Naive thymus-derived CD4-positive, alpha-beta T cell (primary cell): Measurements from ENCODE around the gene TIAM1. TPM values are rescaled to one million over a fixed set of nuclear protein-coding genes. Genes with fewer than 3 reads are reported as not detected.

Source experiments
- ATAC-seq: fragments of 150-1000 bp; cut with Tn5 transposase; 2 replicates; pipeline ENCODE4 v1.10.0; 2021; ENCODE audit warnings: mild to moderate bottlenecking, moderate library complexity
- CTCF ChIA-PET: fragments of 350-600 bp; sonication (Branson Sonifier 250); formaldehyde crosslinking; loops from one replicate; lab custom pipeline; 2021; ENCODE audit warnings: antibody characterized with exemption; lab: Charles Lee
- POLR2A ChIA-PET: fragments of 350-600 bp; sonication (Branson Sonifier 250); formaldehyde crosslinking; loops from one replicate; lab custom pipeline; 2021; ENCODE audit warnings: antibody characterized with exemption, inconsistent platforms; lab: Charles Lee
- DNase-seq, 9 donors: peaks; one replicate each; pipeline versions ENCODE4 v3.0.0 to v3.0.0-alpha.2; 2020 to 2022; ENCODE audit warnings: mixed read lengths in 1 of 9
- H3K27ac ChIP-seq: one replicate; pipeline ENCODE4 v1.7.0; 2013; ENCODE audit warnings: mild to moderate bottlenecking, low read depth, low read length, moderate library complexity
- H3K27me3 ChIP-seq, 2 donors: one replicate each; pipeline ENCODE4 v1.7.0; 2013; ENCODE audit warnings: low read length in 2 of 2, mild to moderate bottlenecking in 2 of 2, moderate library complexity in 2 of 2; ENCODE audit not compliant: control insufficient read depth in 2 of 2, insufficient read depth in 2 of 2
- H3K36me3 ChIP-seq, 3 experiments: 1 replicate in 2 of 3; 2 replicates in 1 of 3; pipeline ENCODE4 v1.7.0; 2013; ENCODE audit warnings: low read length in 3 of 3, mild to moderate bottlenecking in 3 of 3, moderate library complexity in 1 of 3; ENCODE audit not compliant: insufficient read depth in 3 of 3, control insufficient read depth in 2 of 3
- H3K4me1 ChIP-seq, 2 donors: one replicate each; pipeline ENCODE4 v1.7.0; 2013; ENCODE audit warnings: low read length in 2 of 2, mild to moderate bottlenecking in 2 of 2, moderate library complexity in 1 of 2; ENCODE audit not compliant: control insufficient read depth in 2 of 2, insufficient read depth in 2 of 2
- H3K4me3 ChIP-seq: 2 replicates; pipeline ENCODE4 v1.7.0; 2013; ENCODE audit warnings: mild to moderate bottlenecking, low read length
- H3K9me3 ChIP-seq, 3 experiments: 1 replicate in 2 of 3; 2 replicates in 1 of 3; pipeline ENCODE4 v1.7.0; 2013; ENCODE audit warnings: low read length in 3 of 3; ENCODE audit not compliant: control insufficient read depth in 2 of 3
- H3K27ac Mint-ChIP-seq, 9 donors: one replicate each; pipeline ENCODE4 v1.8.0; 2020 to 2022; ENCODE audit warnings: mixed read lengths in 9 of 9, mild to moderate bottlenecking in 8 of 9, moderate library complexity in 5 of 9, inconsistent platforms in 2 of 9
- H3K27me3 Mint-ChIP-seq, 5 donors: one replicate each; pipeline ENCODE4 v1.8.0; 2021 to 2022; ENCODE audit warnings: mixed read lengths in 5 of 5, mild to moderate bottlenecking in 1 of 5
- H3K36me3 Mint-ChIP-seq, 5 donors: one replicate each; pipeline ENCODE4 v1.8.0; 2020 to 2022; ENCODE audit warnings: mixed read lengths in 5 of 5, mild to moderate bottlenecking in 3 of 5, inconsistent platforms in 1 of 5
- H3K4me1 Mint-ChIP-seq, 7 donors: one replicate each; pipeline ENCODE4 v1.8.0; 2020 to 2022; ENCODE audit warnings: mixed read lengths in 7 of 7, mild to moderate bottlenecking in 3 of 7, inconsistent platforms in 1 of 7
- H3K4me3 Mint-ChIP-seq, 10 donors: one replicate each; pipeline ENCODE4 v1.8.0; 2020 to 2022; ENCODE audit warnings: mild to moderate bottlenecking in 10 of 10, mixed read lengths in 10 of 10, moderate library complexity in 6 of 10, inconsistent platforms in 2 of 10
- H3K9me3 Mint-ChIP-seq, 11 donors: one replicate each; pipeline ENCODE4 v1.8.0; 2020 to 2022; ENCODE audit warnings: mixed read lengths in 11 of 11, mild to moderate bottlenecking in 4 of 11, inconsistent platforms in 1 of 11, moderate library complexity in 1 of 11
- intact Hi-C, 2 donors: fragments of 100-400 bp; cut with micrococcal nuclease; formaldehyde crosslinking; loops; one replicate each; pipeline ENCODE4 v1.15.1; 2023
- polyA plus RNA-seq, 2 donors: library from polyadenylated mRNA; unstranded; fragments of 300-500 nt; fragmentation: Illumina TruSeq; gene quantifications; one replicate each; pipeline ENCODE4 v1.2.3, GENCODE V29; 2021
- total RNA-seq, 6 experiments: library from RNA in 5 of 6; stranded (reverse) in 5 of 6; gene quantifications; 1 replicate in 5 of 6; 2 replicates in 1 of 6; pipeline ENCODE4 v1.2.3 and lab custom pipeline; 2021 to 2026

TIAM1 gene
- total and polyA plus RNA-seq, 7 experiments from 2014 or later = 24.8 to 103 (median 73.9) TPM

DNA sequence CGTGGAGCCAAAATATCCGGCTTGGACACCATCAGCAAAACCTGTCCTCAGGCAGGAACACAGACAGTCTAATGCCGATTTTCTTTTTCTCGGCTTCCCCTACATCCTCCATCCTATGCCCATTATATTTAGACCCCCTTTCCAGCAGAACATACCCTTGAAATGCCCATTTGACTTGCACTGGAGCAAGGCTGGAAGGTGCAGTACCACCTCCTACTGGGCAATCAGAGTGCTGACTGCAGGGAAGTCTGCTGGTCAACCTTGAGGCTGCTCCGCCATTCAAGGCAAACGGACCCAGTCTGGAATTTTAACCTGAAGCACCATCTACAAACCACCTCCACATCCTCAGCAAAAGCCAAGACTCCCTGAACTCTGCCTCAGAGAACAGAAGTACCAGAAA lies 79.5 kb downstream of the TIAM1 start:
- no peaks in the 10 kb centered on the region for H3K9me3 ChIP-seq
- H3K9me3 Mint-ChIP-seq = peaks cover 0 to 2% (median 0%) of the 10 kb centered on the region in 11 donors
- POLR2A ChIA-PET = no interaction called here
- CTCF ChIA-PET = no interaction called here
- peaks cover 0 to 15% (median 0%) of the 10 kb centered on the region in 5 donors for H3K27me3 Mint-ChIP-seq
- intact Hi-C loops = no loop called here
- H3K4me1 ChIP-seq = no peaks in the 10 kb centered on the region
- H3K4me3 ChIP-seq = no peak overlapping the region
- no peak for ATAC-seq
- H3K27ac ChIP-seq = no peak overlapping the region
- no peak for DNase-seq
- H3K27ac Mint-ChIP-seq = no peak overlapping the region
- peak overlapping the region in 2 of 10 donors; percentile 7 to 15 for H3K4me3 Mint-ChIP-seq
- peaks cover 8 to 35% (median 27%) of the 10 kb centered on the region in 7 donors for H3K4me1 Mint-ChIP-seq
- peaks cover 0 to 37% (median 3%) of the 10 kb centered on the region in 5 donors for H3K36me3 Mint-ChIP-seq
- H3K27me3 ChIP-seq = no peaks in the 10 kb centered on the region
- no peaks in the 10 kb centered on the region for H3K36me3 ChIP-seq

DNA sequence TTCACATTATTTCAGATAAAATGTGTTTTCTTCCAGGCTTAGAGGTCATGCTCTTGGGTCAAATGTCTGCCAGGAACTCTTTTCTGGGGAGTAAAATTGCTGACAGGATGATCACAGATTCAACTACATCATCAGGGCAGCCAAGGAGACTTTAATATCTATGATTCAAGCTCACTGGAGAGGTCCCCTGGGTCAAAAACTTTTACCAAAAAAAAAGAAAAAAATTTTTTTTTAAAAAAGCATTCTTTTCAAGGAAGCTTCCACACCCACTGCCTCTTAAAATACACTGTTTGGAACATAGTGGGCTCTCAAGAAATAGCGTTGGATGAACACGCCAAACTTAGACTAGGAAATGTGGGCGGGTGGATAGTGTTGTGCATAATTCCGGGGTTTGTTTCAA lies 81.3 kb downstream of the TIAM1 start:
- DNase-seq (no peak), ATAC-seq (no peak)
- ChIA-PET POLR2A (no interaction called here), CTCF (no interaction called here)
- Histone ChIP-seq H3K4me3 (no peak overlapping the region), H3K4me1 (no peaks in the 10 kb centered on the region), H3K27me3 (no peaks in the 10 kb centered on the region), H3K27ac (no peak overlapping the region), H3K9me3 (no peaks in the 10 kb centered on the region), H3K36me3 (no peaks in the 10 kb centered on the region)
- Mint-ChIP-seq H3K27me3 (peaks cover 0 to 15% (median 0%) of the 10 kb centered on the region in 5 donors), H3K4me3 (no peak overlapping the region), H3K4me1 (peaks cover 6 to 27% (median 20%) of the 10 kb centered on the region in 7 donors), H3K9me3 (peaks cover 0 to 2% (median 0%) of the 10 kb centered on the region in 11 donors), H3K36me3 (peaks cover 0 to 37% (median 3%) of the 10 kb centered on the region in 5 donors), H3K27ac (no peak overlapping the region)
- intact Hi-C loops = no loop called here

DNA sequence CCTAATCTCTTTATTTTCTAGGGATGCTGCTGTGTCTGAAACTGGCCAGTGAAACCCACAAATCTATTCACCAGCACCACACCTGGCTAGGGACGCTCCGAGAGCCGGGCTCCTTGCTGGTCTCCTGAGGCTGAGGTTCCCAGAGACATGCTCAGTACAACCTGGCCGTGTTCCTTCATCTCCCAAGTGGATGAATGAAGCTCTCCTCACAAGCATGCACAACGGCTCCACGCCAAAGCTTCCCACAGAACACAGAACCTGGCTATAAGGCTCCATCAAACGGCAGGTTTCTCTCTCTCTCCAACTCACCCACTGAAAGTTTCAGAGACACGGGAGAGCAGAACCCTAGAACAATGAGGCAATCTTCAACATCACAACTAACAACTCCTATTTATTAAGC lies 82.3 kb downstream of the TIAM1 start:
- Histone ChIP-seq H3K27ac (no peak overlapping the region), H3K4me3 (no peak overlapping the region), H3K9me3 (no peaks in the 10 kb centered on the region), H3K27me3 (no peaks in the 10 kb centered on the region), H3K36me3 (no peaks in the 10 kb centered on the region), H3K4me1 (no peaks in the 10 kb centered on the region)
- Mint-ChIP-seq H3K9me3 (peaks cover 0 to 2% (median 0%) of the 10 kb centered on the region in 11 donors), H3K27me3 (peaks cover 0 to 15% (median 0%) of the 10 kb centered on the region in 5 donors), H3K27ac (no peak overlapping the region), H3K36me3 (peaks cover 0 to 34% (median 3%) of the 10 kb centered on the region in 5 donors), H3K4me1 (peaks cover 6 to 21% (median 18%) of the 10 kb centered on the region in 7 donors), H3K4me3 (no peak overlapping the region)
- CTCF ChIA-PET = interaction anchor here (0.7 kb wide), 1 partner anchor 461 kb away, joined by 3 read pairs; no protein-coding TSS in a partner anchor
- DNase-seq = no peak
- ATAC-seq = no peak
- POLR2A ChIA-PET = no interaction called here
- intact Hi-C loops = no loop called here

DNA sequence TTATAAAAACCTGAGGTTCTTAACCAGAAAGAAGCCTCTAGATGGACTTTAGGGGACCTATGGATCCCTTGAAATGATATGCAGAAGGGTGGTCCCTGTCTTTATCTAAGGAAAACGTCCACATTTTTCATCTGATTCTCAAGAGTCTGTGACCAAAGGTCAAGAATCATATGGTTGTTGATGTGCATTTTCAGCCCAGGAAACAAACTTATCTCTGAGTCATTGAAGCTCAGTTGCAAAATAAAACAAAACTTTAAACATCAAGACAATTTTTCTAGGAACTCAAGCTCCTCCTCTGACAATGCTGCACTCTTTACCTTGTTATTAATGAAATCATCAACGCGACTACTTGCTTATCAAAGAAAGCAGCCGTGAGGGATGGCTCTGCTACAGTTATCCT lies 83.3 kb downstream of the TIAM1 start:
- DNase-seq (no peak), ATAC-seq (no peak)
- intact Hi-C loops = no loop called here
- Histone ChIP-seq H3K27ac (no peak overlapping the region), H3K27me3 (no peaks in the 10 kb centered on the region), H3K4me3 (no peak overlapping the region), H3K9me3 (no peaks in the 10 kb centered on the region), H3K4me1 (no peaks in the 10 kb centered on the region), H3K36me3 (no peaks in the 10 kb centered on the region)
- Mint-ChIP-seq H3K27ac (no peak overlapping the region), H3K4me1 (peaks cover 3 to 17% (median 12%) of the 10 kb centered on the region in 7 donors), H3K9me3 (peaks cover 0 to 2% (median 0%) of the 10 kb centered on the region in 11 donors), H3K4me3 (no peak overlapping the region), H3K36me3 (peaks cover 0 to 25% (median under 1%) of the 10 kb centered on the region in 5 donors), H3K27me3 (peaks cover 0 to 14% (median 0%) of the 10 kb centered on the region in 5 donors)
- CTCF ChIA-PET = interaction anchor here (0.7 kb wide), 1 partner anchor 460 kb away, joined by 3 read pairs; no protein-coding TSS in a partner anchor
- POLR2A ChIA-PET = interaction anchor here (0.6 kb wide), 1 partner anchor 42 kb away, joined by 3 read pairs; no protein-coding TSS in a partner anchor

DNA sequence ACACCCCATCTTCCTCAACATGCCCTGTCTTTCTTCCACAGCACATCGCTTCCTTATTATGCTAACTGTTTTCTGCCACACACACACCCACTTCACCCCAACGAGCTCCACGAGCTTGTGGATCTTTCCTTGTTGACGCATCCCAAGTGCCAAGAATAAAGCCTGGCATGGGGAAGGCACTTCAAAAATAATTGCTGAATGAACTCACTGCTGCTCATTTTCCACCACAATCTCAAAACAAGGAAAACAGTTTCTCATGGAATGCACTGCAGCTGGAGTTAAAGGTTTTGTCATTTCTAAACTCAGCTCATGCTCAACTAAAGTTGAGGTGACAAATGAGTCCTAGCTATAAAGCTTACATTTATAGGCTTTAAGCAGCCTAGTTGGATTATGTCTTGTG lies 86.0 kb downstream of the TIAM1 start:
- Histone ChIP-seq H3K36me3 (no peaks in the 10 kb centered on the region), H3K27me3 (no peaks in the 10 kb centered on the region), H3K9me3 (no peaks in the 10 kb centered on the region), H3K27ac (no peak overlapping the region), H3K4me3 (no peak overlapping the region), H3K4me1 (no peaks in the 10 kb centered on the region)
- no peaks in the 10 kb centered on the region for H3K27me3 Mint-ChIP-seq
- ChIA-PET CTCF (no interaction called here), POLR2A (no interaction called here)
- intact Hi-C loops = no loop called here
- H3K27ac Mint-ChIP-seq = no peak overlapping the region
- H3K36me3 Mint-ChIP-seq = peaks cover 0 to 11% (median 0%) of the 10 kb centered on the region in 5 donors
- DNase-seq (no peak), ATAC-seq (no peak)
- H3K9me3 Mint-ChIP-seq = no peaks in the 10 kb centered on the region
- H3K4me1 Mint-ChIP-seq = peaks cover 0 to 6% (median 0%) of the 10 kb centered on the region in 7 donors
- no peak overlapping the region for H3K4me3 Mint-ChIP-seq

DNA sequence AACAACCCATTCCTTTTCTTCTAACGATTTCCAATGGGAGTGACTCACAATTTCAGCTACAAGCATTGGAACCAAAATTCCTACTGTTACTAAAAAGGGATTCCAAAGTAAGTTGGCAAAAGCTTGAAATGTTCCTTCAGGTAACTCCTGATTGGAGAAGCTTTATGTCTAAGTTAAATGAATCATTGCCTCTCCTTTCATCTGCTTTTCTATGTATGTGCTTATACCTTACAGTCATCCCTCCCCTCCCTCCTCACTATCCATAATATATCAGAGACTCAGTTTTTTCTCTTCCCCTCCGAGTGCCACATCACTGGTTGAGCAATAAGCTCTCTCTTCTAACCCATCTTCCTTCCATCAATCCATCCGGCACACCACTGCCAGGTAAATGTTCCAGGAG lies 86.8 kb downstream of the TIAM1 start:
- Mint-ChIP-seq H3K27ac (no peak overlapping the region), H3K4me1 (peaks cover 0 to 5% (median 0%) of the 10 kb centered on the region in 7 donors), H3K9me3 (no peaks in the 10 kb centered on the region), H3K27me3 (no peaks in the 10 kb centered on the region), H3K4me3 (no peak overlapping the region), H3K36me3 (peaks cover 0 to 11% (median 0%) of the 10 kb centered on the region in 5 donors)
- no peak for DNase-seq
- Histone ChIP-seq H3K9me3 (no peaks in the 10 kb centered on the region), H3K4me1 (no peaks in the 10 kb centered on the region), H3K27ac (no peak overlapping the region), H3K27me3 (no peaks in the 10 kb centered on the region), H3K36me3 (no peaks in the 10 kb centered on the region), H3K4me3 (no peak overlapping the region)
- no peak for ATAC-seq
- intact Hi-C loops = no loop called here
- CTCF ChIA-PET = no interaction called here
- POLR2A ChIA-PET = no interaction called here

DNA sequence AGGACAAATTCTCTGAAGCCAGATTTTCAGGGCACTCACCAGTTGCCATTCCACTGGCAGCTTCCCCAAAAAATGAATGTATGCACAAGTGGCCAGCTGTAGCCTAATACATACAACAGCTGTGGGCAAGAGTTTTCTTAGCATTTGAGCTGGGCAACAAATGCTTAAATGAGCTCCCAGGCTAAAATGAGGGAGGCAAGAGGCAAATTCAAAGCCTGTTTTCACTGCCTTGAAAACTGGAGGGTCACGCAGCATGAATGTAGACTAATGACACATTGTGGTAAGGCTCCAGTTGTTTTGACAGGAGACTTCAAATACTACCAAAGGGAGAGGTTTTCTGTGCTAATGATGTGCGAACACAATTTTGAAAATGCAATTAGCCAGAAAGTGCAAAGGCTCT lies 88.2 kb downstream of the TIAM1 start:
- H3K36me3 ChIP-seq = no peaks in the 10 kb centered on the region
- CTCF ChIA-PET = no interaction called here
- no peaks in the 10 kb centered on the region for H3K27me3 ChIP-seq
- peaks cover 0 to 3% (median 0%) of the 10 kb centered on the region in 7 donors for H3K4me1 Mint-ChIP-seq
- ATAC-seq = no peak
- H3K27me3 Mint-ChIP-seq = no peaks in the 10 kb centered on the region
- no peaks in the 10 kb centered on the region for H3K9me3 Mint-ChIP-seq
- H3K4me3 ChIP-seq = no peak overlapping the region
- intact Hi-C loops = no loop called here
- no peak for DNase-seq
- no peak overlapping the region for H3K4me3 Mint-ChIP-seq
- POLR2A ChIA-PET = no interaction called here
- H3K27ac Mint-ChIP-seq = no peak overlapping the region
- no peak overlapping the region for H3K27ac ChIP-seq
- no peaks in the 10 kb centered on the region for H3K4me1 ChIP-seq
- H3K36me3 Mint-ChIP-seq = peaks cover 0 to 11% (median 0%) of the 10 kb centered on the region in 5 donors
- no peaks in the 10 kb centered on the region for H3K9me3 ChIP-seq
